Measurements from ENCODE around the gene TPD52L3.

Gene TPD52L3

DNA sequence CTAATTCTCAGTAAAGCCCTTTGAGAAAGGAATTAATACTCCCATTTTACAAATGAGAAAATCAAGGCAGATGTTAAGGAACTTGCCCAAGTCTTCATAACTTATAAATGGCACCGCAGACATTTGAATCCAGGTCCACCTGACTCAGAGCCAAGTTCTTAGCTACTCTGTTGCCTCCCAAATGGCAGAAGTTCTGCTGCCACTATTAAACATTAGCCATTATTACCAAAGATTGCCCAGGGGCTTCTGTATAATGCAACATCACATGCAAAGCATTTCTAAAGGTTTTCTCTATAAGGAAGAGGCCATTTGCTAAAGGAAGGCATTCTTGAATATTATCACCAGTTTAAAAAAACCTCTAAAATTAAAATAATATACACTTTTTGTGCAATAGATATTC lies 28.3 kb downstream of the TPD52L3 start:
- no peak for TF ChIP-seq CTCF (IDR thresholded peaks at IDR 0.05; ENCODE audit: borderline replicate concordance, control extremely low read depth, extremely low read depth, insufficient read depth, missing control alignments)
- DNase-seq (ENCODE audit: low spot score): no peak
- in situ Hi-C loops (cut with MboI; ENCODE audit: low sequenced_read_pairs, unreplicated experiment): no loop called here

DNA sequence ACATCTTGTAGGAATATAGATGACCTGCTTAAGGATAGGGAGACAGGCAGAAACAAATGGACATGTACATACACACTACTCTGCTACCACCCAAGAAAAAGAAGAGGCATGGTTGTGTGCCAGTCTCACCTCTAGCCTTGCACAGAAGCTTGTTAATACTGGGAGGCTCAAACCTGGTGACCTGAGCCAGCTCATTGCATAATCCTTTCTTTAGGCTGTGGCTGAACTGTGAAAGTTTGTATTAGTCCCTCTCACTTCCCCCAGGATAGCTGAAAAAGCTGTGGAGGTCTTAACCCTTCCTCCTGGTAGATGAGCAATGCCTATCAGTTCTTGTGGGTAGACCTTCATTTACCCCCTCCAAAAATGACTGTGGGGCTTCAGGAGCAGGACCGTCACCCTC lies 28.7 kb downstream of the TPD52L3 start:
- TF ChIP-seq CTCF (IDR thresholded peaks at IDR 0.05; ENCODE audit: borderline replicate concordance, control extremely low read depth, extremely low read depth, insufficient read depth, missing control alignments): no peak
- in situ Hi-C loops (cut with MboI; ENCODE audit: low sequenced_read_pairs, unreplicated experiment): no loop called here
- DNase-seq (ENCODE audit: low spot score): no peak

DNA sequence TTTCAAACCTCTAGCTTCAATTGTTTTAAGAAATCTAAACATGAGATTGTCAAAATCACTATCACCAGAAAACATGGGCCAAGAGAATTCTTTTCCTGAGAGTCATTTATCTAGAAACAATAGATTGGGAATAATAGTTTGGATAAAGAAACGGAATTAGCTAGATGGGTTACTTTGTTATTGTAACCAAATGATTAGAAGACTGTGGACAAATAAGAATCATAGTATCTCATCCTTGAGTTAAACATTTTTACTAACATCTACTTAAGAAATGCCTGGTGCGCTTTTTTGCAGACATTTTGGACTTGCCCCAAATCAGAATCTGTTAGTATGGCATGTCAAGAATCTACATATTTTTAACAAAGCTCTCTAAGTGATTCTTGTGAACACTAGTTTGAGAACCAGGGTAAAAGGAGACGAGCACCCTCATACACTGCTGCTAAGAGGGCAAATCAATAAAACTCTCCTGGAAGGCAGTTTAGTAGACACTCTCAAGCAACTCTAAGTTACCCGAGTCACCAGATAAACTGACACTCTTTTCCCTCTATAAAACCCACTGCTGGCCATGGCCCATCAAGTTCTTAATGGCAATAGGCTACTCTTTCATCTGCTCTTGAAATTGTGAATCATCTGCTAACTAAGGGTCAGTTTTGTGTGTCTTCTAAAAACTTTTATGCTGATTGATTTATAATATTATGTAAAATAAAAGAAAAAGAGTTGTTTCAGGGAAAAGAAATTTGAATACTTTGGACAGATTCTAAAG lies 39.1 kb downstream of the TPD52L3 start:
- no peak for DNase-seq (ENCODE audit: low spot score)
- in situ Hi-C loops (cut with MboI; ENCODE audit: low sequenced_read_pairs, unreplicated experiment): no loop called here
- no peak for TF ChIP-seq CTCF (IDR thresholded peaks at IDR 0.05; ENCODE audit: borderline replicate concordance, control extremely low read depth, extremely low read depth, insufficient read depth, missing control alignments)

DNA sequence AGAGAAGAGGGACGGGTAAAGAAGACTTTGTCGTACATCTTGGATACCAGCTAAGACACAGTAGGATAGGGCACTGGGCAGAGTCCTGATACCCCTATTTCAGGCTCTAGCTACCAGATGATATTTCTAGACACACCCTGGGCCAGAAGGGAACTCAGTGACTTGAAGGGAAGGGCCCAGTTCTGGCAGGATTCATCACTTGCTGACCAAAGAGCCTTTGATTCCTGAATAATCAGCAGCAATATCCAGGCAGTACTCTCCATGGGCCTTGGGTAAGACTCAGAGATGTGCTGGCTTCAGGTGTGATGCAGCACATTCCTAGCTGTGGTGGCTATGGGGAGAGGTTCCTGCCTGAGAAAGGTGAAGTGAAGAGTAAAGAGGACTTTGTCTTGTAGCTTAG lies 40.7 kb downstream of the TPD52L3 start:
- no peak for DNase-seq (ENCODE audit: low spot score)
- TF ChIP-seq CTCF (IDR thresholded peaks at IDR 0.05; ENCODE audit: borderline replicate concordance, control extremely low read depth, extremely low read depth, insufficient read depth, missing control alignments): no peak
- in situ Hi-C loops (cut with MboI; ENCODE audit: low sequenced_read_pairs, unreplicated experiment): no loop called here
